Activated CD4-positive, alpha-beta T cell treated with anti-CD3 and anti-CD28 coated beads for 36 hours (primary cell): ENCODE measurements around the gene ZNF804B. TPM values are rescaled to one million over a fixed set of nuclear protein-coding genes. Genes with fewer than 3 reads are reported as not detected.

Experiments
- ATAC-seq: fragments of 200-7000 bp; cut with Tn5 transposase; one replicate; pipeline ENCODE4 v1.10.0; 2021; ENCODE audit warnings: mild to moderate bottlenecking, moderate library complexity
- CTCF ChIA-PET: fragments of 350-600 bp; sonication (Branson Sonifier 250); formaldehyde crosslinking; loops from one replicate; lab custom pipeline; 2021; ENCODE audit warnings: antibody characterized with exemption; lab: Charles Lee
- POLR2A ChIA-PET: fragments of 350-600 bp; sonication (Branson Sonifier 250); formaldehyde crosslinking; loops from one replicate; lab custom pipeline; 2021; ENCODE audit warnings: antibody characterized with exemption, inconsistent platforms; lab: Charles Lee
- DNase-seq: peaks from one replicate; pipeline ENCODE4 v3.0.0-alpha.2; 2020
- H3K27ac Mint-ChIP-seq: one replicate; pipeline ENCODE4 v1.8.0; 2021; ENCODE audit warnings: mixed read lengths
- H3K27me3 Mint-ChIP-seq: one replicate; pipeline ENCODE4 v1.8.0; 2021; ENCODE audit warnings: mixed read lengths
- H3K36me3 Mint-ChIP-seq: one replicate; pipeline ENCODE4 v1.8.0; 2021; ENCODE audit warnings: low read depth, mixed read lengths
- H3K4me1 Mint-ChIP-seq: one replicate; pipeline ENCODE4 v1.8.0; 2021; ENCODE audit warnings: mixed read lengths
- H3K4me3 Mint-ChIP-seq: one replicate; pipeline ENCODE4 v1.8.0; 2021; ENCODE audit warnings: mild to moderate bottlenecking, moderate library complexity, mixed read lengths
- H3K9me3 Mint-ChIP-seq: one replicate; pipeline ENCODE4 v1.8.0; 2021; ENCODE audit warnings: low read depth, mixed read lengths
- intact Hi-C, 2 experiments: fragments of 100-400 bp; cut with DNase I in 1 of 2; cut with micrococcal nuclease in 1 of 2; formaldehyde crosslinking; loops; one replicate each; pipeline versions ENCODE4 v1.14.2 to v1.15.1; 2022 to 2024; cut with DNase I, micrococcal nuclease
- total RNA-seq, 2 experiments: library from RNA; stranded (reverse); gene quantifications; one replicate each; pipeline ENCODE4 v1.2.3, GENCODE V29; 2021

ZNF804B gene
- total RNA-seq, 2 experiments from 2014 or later: not detected

GRCh38 chr7:88842201-88842600, 82.7 kb downstream of the ZNF804B start:
- Mint-ChIP-seq H3K4me3 (no peak overlapping the region), H3K36me3 (no peaks in the 10 kb centered on the region)

GRCh38 chr7:88845091-88845490, 85.6 kb downstream of the ZNF804B start:
- DNase-seq (no peak), ATAC-seq (no peak)
- intact Hi-C loops: no loop called here
- Mint-ChIP-seq H3K36me3 (no peaks in the 10 kb centered on the region), H3K4me1 (no peaks in the 10 kb centered on the region), H3K27me3 (no peaks in the 10 kb centered on the region), H3K9me3 (no peaks in the 10 kb centered on the region), H3K4me3 (no peak overlapping the region), H3K27ac (no peak overlapping the region)
- ChIA-PET CTCF (no interaction called here), POLR2A (no interaction called here)

More at GRCh38 chr7:88842201-88842600, 82.7 kb downstream of the ZNF804B start:
- intact Hi-C loops: no loop called here
- ChIA-PET POLR2A (no interaction called here), CTCF (no interaction called here)
- ATAC-seq (no peak), DNase-seq (no peak)
- Mint-ChIP-seq H3K27ac (no peak overlapping the region), H3K27me3 (no peaks in the 10 kb centered on the region), H3K4me1 (no peaks in the 10 kb centered on the region), H3K9me3 (no peaks in the 10 kb centered on the region)

GRCh38 chr7:88851220-88851619, 91.7 kb downstream of the ZNF804B start:
- intact Hi-C loops: no loop called here
- ATAC-seq: no peak
- Mint-ChIP-seq H3K27me3 (no peaks in the 10 kb centered on the region), H3K9me3 (no peaks in the 10 kb centered on the region), H3K27ac (no peak overlapping the region), H3K36me3 (no peaks in the 10 kb centered on the region), H3K4me3 (no peak overlapping the region), H3K4me1 (no peaks in the 10 kb centered on the region)
- ChIA-PET CTCF (no interaction called here), POLR2A (no interaction called here)
- DNase-seq: no peak

- CTCF ChIA-PET: no interaction called here
- intact Hi-C loops: no loop called here
- Mint-ChIP-seq H3K4me1 (no peaks in the 10 kb centered on the region), H3K9me3 (no peaks in the 10 kb centered on the region), H3K36me3 (no peaks in the 10 kb centered on the region), H3K27me3 (no peaks in the 10 kb centered on the region), H3K4me3 (no peak overlapping the region), H3K27ac (no peak overlapping the region)
- ATAC-seq (no peak), DNase-seq (no peak)
- POLR2A ChIA-PET: no interaction called here
Measured at GRCh38 chr7:88859288-88859687, 99.8 kb downstream of the ZNF804B start.

GRCh38 chr7:88866265-88866863, 106.9 kb downstream of the ZNF804B start:
- no peaks in the 10 kb centered on the region for H3K36me3 Mint-ChIP-seq

GRCh38 chr7:88867158-88867557, 107.7 kb downstream of the ZNF804B start:
- Mint-ChIP-seq H3K9me3 (peaks cover 1% of the 10 kb centered on the region), H3K27ac (no peak overlapping the region), H3K27me3 (no peaks in the 10 kb centered on the region), H3K36me3 (no peaks in the 10 kb centered on the region), H3K4me1 (no peaks in the 10 kb centered on the region), H3K4me3 (no peak overlapping the region)
- ATAC-seq (no peak), DNase-seq (no peak)
- POLR2A ChIA-PET: no interaction called here
- CTCF ChIA-PET: interaction anchor here (0.6 to 0.7 kb wide), 2 partner anchors 1479 to 1737 kb away, joined by 3 read pairs; no protein-coding TSS in a partner anchor
- intact Hi-C loops: no loop called here

More at GRCh38 chr7:88866265-88866863, 106.9 kb downstream of the ZNF804B start:
- intact Hi-C loops: no loop called here
- DNase-seq: no peak
- no peaks in the 10 kb centered on the region for H3K4me1 Mint-ChIP-seq
- peaks cover 1% of the 10 kb centered on the region for H3K9me3 Mint-ChIP-seq
- H3K27ac Mint-ChIP-seq: no peak overlapping the region
- H3K4me3 Mint-ChIP-seq: no peak overlapping the region
- POLR2A ChIA-PET: no interaction called here
- CTCF ChIA-PET: interaction anchor here (0.6 to 0.7 kb wide), 3 partner anchors 231 to 1738 kb away, joined by 3 read pairs; no protein-coding TSS in a partner anchor
- no peak for ATAC-seq
- no peaks in the 10 kb centered on the region for H3K27me3 Mint-ChIP-seq

- Mint-ChIP-seq H3K4me3 (no peak overlapping the region), H3K27me3 (no peaks in the 10 kb centered on the region), H3K4me1 (no peaks in the 10 kb centered on the region), H3K9me3 (peaks cover 1% of the 10 kb centered on the region), H3K27ac (no peak overlapping the region), H3K36me3 (no peaks in the 10 kb centered on the region)
- CTCF ChIA-PET: no interaction called here
- intact Hi-C loops: no loop called here
- ATAC-seq: no peak
- POLR2A ChIA-PET: no interaction called here
- no peak for DNase-seq
Measured at GRCh38 chr7:88868456-88868855, 109.0 kb downstream of the ZNF804B start.

- CTCF ChIA-PET: no interaction called here
- no peak overlapping the region for H3K4me3 Mint-ChIP-seq
- no peak for ATAC-seq
- no peak for DNase-seq
- H3K4me1 Mint-ChIP-seq: no peaks in the 10 kb centered on the region
- no peaks in the 10 kb centered on the region for H3K9me3 Mint-ChIP-seq
- H3K27ac Mint-ChIP-seq: no peak overlapping the region
- H3K36me3 Mint-ChIP-seq: no peaks in the 10 kb centered on the region
- intact Hi-C loops: no loop called here
- no peaks in the 10 kb centered on the region for H3K27me3 Mint-ChIP-seq
- POLR2A ChIA-PET: no interaction called here
Measured at GRCh38 chr7:88881136-88881535, 121.6 kb downstream of the ZNF804B start.

- ATAC-seq: no peak
- intact Hi-C loops: no loop called here
- H3K9me3 Mint-ChIP-seq: no peaks in the 10 kb centered on the region
- no peaks in the 10 kb centered on the region for H3K36me3 Mint-ChIP-seq
- ChIA-PET POLR2A (no interaction called here), CTCF (no interaction called here)
- no peak for DNase-seq
- H3K4me3 Mint-ChIP-seq: no peak overlapping the region
- H3K27ac Mint-ChIP-seq: no peak overlapping the region
- no peaks in the 10 kb centered on the region for H3K27me3 Mint-ChIP-seq
- no peaks in the 10 kb centered on the region for H3K4me1 Mint-ChIP-seq
Measured at GRCh38 chr7:88885131-88885530, 125.6 kb downstream of the ZNF804B start.

GRCh38 chr7:88888684-88889083, 129.2 kb downstream of the ZNF804B start:
- H3K4me1 Mint-ChIP-seq: no peaks in the 10 kb centered on the region
- no peak for ATAC-seq
- ChIA-PET CTCF (no interaction called here), POLR2A (no interaction called here)
- intact Hi-C loops: no loop called here
- H3K27ac Mint-ChIP-seq: peak overlapping the region; percentile 32
- no peak overlapping the region for H3K4me3 Mint-ChIP-seq
- no peaks in the 10 kb centered on the region for H3K36me3 Mint-ChIP-seq
- DNase-seq: no peak
- no peaks in the 10 kb centered on the region for H3K9me3 Mint-ChIP-seq
- H3K27me3 Mint-ChIP-seq: no peaks in the 10 kb centered on the region

- Mint-ChIP-seq H3K4me3 (no peak overlapping the region), H3K4me1 (no peaks in the 10 kb centered on the region), H3K9me3 (no peaks in the 10 kb centered on the region), H3K27me3 (no peaks in the 10 kb centered on the region), H3K36me3 (no peaks in the 10 kb centered on the region), H3K27ac (no peak overlapping the region)
- ChIA-PET POLR2A (no interaction called here), CTCF (no interaction called here)
- DNase-seq (no peak), ATAC-seq (no peak)
- intact Hi-C loops: no loop called here
Measured at GRCh38 chr7:88910516-88910915, 151.0 kb downstream of the ZNF804B start.

- ATAC-seq: no peak
- ChIA-PET POLR2A (no interaction called here), CTCF (no interaction called here)
Measured at GRCh38 chr7:88912852-88913251, 153.4 kb downstream of the ZNF804B start.

More at GRCh38 chr7:88912852-88913251, 153.4 kb downstream of the ZNF804B start:
- Mint-ChIP-seq H3K36me3 (no peaks in the 10 kb centered on the region), H3K4me1 (no peaks in the 10 kb centered on the region), H3K27ac (no peak overlapping the region), H3K4me3 (no peak overlapping the region), H3K9me3 (no peaks in the 10 kb centered on the region), H3K27me3 (no peaks in the 10 kb centered on the region)
- intact Hi-C loops: no loop called here
- DNase-seq: no peak
